ENCODE results near the gene NKX6-1. TPM values are rescaled to one million over a fixed set of nuclear protein-coding genes. Genes with fewer than 3 reads are reported as not detected.

The NKX6-1 gene
- total and polyA plus RNA-seq, 4 donors, result 0.02 to 0.20 (median 0.06) TPM; not detected in 1

- 12 to 21% methylated on average over 21 of the region's 21 CpGs for WGBS, 2 donors
- Histone ChIP-seq H3K9me3 (ENCODE audit: control insufficient read depth in 4 of 4, insufficient read depth in 3 of 4, low read length in 3 of 4) (peaks cover 0 to 12% (median 0%) of the 10 kb centered on the region in 4 donors), H3K27me3 (ENCODE audit: control insufficient read depth in 3 of 3, insufficient read depth in 3 of 3, low read length in 2 of 3) (peaks cover 0 to 92% (median 84%) of the 10 kb centered on the region in 3 donors), H3K9ac (ENCODE audit: insufficient read depth in 1 of 2, low read length in 2 of 2) (no peak overlapping the region), H3K4me3 (no peak overlapping the region), H3K27ac (ENCODE audit: low read depth in 1 of 2, low read length in 1 of 2) (no peak overlapping the region), H3K4me1 (ENCODE audit: control insufficient read depth in 5 of 5, insufficient read depth in 5 of 5, low read length in 5 of 5) (peaks cover 0 to 27% (median 3%) of the 10 kb centered on the region in 5 donors), H3K36me3 (ENCODE audit: control insufficient read depth in 4 of 4, insufficient read depth in 4 of 4, low read length in 4 of 4) (no peaks in the 10 kb centered on the region)
- no peak for TF ChIP-seq CTCF (IDR thresholded peaks at IDR 0.05; ENCODE audit: control extremely low read depth, extremely low read depth)
- no peak for DNase-seq
- ATAC-seq (ENCODE audit: insufficient read depth, low FRiP score), result no peak
Measured at GRCh38 chr4:84495118-84495793, 3.8 kb downstream of the NKX6-1 start.

GRCh38 chr4:84494531-84494930 is 4.6 kb downstream of the NKX6-1 start:
- ATAC-seq (ENCODE audit: insufficient read depth, low FRiP score) (no peak), DNase-seq (no peak)
- H3K27me3 ChIP-seq (ENCODE audit: control insufficient read depth in 3 of 3, insufficient read depth in 3 of 3, low read length in 2 of 3), result peaks cover 6 to 92% (median 84%) of the 10 kb centered on the region in 3 donors
- no peak overlapping the region for H3K27ac ChIP-seq (ENCODE audit: low read depth in 1 of 2, low read length in 1 of 2)
- H3K9me3 ChIP-seq (ENCODE audit: control insufficient read depth in 4 of 4, insufficient read depth in 3 of 4, low read length in 3 of 4), result peaks cover 0 to 14% (median 0%) of the 10 kb centered on the region in 4 donors
- no peaks in the 10 kb centered on the region for H3K36me3 ChIP-seq (ENCODE audit: control insufficient read depth in 4 of 4, insufficient read depth in 4 of 4, low read length in 4 of 4)
- no peak overlapping the region for H3K4me3 ChIP-seq
- WGBS, 2 donors, result 55 to 61% methylated on average over 2 of the region's 2 CpGs
- no peak overlapping the region for H3K9ac ChIP-seq (ENCODE audit: insufficient read depth in 1 of 2, low read length in 2 of 2)
- no peak for TF ChIP-seq CTCF (IDR thresholded peaks at IDR 0.05; ENCODE audit: control extremely low read depth, extremely low read depth)
- peaks cover 0 to 27% (median 3%) of the 10 kb centered on the region in 5 donors for H3K4me1 ChIP-seq (ENCODE audit: control insufficient read depth in 5 of 5, insufficient read depth in 5 of 5, low read length in 5 of 5)

- no peak for ATAC-seq (ENCODE audit: insufficient read depth, low FRiP score)
Measured at GRCh38 chr4:84494076-84494475, 5.0 kb downstream of the NKX6-1 start.

More at GRCh38 chr4:84494076-84494475, 5.0 kb downstream of the NKX6-1 start:
- Histone ChIP-seq H3K27ac (ENCODE audit: low read depth in 1 of 2, low read length in 1 of 2) (no peak overlapping the region), H3K9me3 (ENCODE audit: control insufficient read depth in 4 of 4, insufficient read depth in 3 of 4, low read length in 3 of 4) (peaks cover 0 to 14% (median 0%) of the 10 kb centered on the region in 4 donors), H3K36me3 (ENCODE audit: control insufficient read depth in 4 of 4, insufficient read depth in 4 of 4, low read length in 4 of 4) (no peaks in the 10 kb centered on the region), H3K9ac (ENCODE audit: insufficient read depth in 1 of 2, low read length in 2 of 2) (no peak overlapping the region), H3K4me3 (no peak overlapping the region), H3K4me1 (ENCODE audit: control insufficient read depth in 5 of 5, insufficient read depth in 5 of 5, low read length in 5 of 5) (peaks cover 0 to 27% (median 3%) of the 10 kb centered on the region in 5 donors), H3K27me3 (ENCODE audit: control insufficient read depth in 3 of 3, insufficient read depth in 3 of 3, low read length in 2 of 3) (peaks cover 6 to 94% (median 87%) of the 10 kb centered on the region in 3 donors)
- no peak for DNase-seq
- no peak for TF ChIP-seq CTCF (IDR thresholded peaks at IDR 0.05; ENCODE audit: control extremely low read depth, extremely low read depth)
- 17 to 27% methylated on average over 2 of the region's 2 CpGs for WGBS, 2 donors

Measured in lung (tissue), 12 donors.